ENCODE data around the gene FANCG.
A peak's percentile ranks its signal among the peaks of the same experiment; 100 is the strongest.

The FANCG gene

DNA sequence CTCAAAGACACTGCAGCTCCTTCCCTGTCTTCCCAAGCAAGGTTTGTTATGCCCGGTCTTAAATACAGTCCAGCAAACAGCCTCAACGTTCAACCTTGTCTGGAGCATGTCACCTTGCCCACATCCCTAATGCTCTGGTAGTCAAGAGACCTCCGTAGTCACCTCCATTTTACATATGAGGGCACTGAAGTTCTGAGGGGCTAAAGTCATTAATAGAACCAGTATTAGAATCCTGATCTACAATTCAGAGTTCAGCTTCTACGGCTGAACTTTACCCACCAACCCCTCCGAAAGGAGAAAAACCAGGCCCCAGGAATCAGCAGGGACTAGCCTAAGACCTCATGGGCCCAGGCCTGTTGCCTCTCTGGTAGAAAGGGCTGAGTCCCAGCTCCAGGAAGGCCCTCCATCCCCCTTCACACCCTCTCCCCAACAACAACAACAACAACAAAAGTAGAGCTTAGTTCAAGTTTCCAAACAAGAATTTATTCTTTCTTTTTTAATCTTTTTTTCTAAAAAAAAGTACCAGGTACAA is 24.0 kb upstream of the FANCG start:
- no peak for DNase-seq (ENCODE audit: low spot score)

GRCh38 chr9:35102769-35103659 is 23.3 kb upstream of the FANCG start, which contains the start of gene STOML2:
Gene STOML2 (minus strand): TSS chr9:35103131. CDS start chr9:35103094, 37 bp downstream.
- peak; percentile 97 for DNase-seq (ENCODE audit: low spot score)

DNA sequence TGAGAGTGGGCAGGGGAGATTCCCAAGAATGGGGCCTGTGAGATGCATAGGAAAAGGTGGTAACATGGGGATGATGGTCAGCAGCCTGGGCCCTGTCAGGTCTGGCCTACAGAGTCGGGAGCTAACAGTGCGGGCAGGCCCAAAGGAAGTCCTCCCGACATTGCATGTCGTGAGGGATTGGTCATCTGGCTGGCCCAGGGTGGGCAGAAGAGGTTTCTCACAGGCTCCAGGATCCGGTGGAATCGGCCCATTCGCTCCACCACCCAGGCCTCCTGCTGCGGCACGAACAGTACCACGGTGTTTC is 22.7 kb upstream of the FANCG start:
- no peak for DNase-seq (ENCODE audit: low spot score)

DNA sequence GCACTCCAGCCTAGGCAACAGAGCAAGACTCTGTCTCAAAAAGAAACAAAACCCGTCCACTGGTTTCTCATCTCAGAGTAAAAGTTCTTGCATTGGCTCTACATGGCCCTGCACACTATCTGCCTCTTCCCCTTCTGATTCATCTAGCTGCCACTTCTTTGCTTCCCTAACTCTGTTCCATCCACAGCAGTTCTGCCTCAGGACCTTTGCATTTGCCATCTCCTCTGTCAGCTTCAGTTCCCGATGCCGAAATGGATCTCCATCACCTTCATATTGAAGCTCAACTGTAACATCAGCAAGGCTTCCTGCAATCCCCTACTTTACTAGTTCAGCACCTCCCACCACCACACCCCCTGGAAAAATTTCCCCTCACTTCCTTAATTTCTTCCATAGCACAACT is 17.8 kb upstream of the FANCG start:
- no peak for DNase-seq (ENCODE audit: low spot score)

DNA sequence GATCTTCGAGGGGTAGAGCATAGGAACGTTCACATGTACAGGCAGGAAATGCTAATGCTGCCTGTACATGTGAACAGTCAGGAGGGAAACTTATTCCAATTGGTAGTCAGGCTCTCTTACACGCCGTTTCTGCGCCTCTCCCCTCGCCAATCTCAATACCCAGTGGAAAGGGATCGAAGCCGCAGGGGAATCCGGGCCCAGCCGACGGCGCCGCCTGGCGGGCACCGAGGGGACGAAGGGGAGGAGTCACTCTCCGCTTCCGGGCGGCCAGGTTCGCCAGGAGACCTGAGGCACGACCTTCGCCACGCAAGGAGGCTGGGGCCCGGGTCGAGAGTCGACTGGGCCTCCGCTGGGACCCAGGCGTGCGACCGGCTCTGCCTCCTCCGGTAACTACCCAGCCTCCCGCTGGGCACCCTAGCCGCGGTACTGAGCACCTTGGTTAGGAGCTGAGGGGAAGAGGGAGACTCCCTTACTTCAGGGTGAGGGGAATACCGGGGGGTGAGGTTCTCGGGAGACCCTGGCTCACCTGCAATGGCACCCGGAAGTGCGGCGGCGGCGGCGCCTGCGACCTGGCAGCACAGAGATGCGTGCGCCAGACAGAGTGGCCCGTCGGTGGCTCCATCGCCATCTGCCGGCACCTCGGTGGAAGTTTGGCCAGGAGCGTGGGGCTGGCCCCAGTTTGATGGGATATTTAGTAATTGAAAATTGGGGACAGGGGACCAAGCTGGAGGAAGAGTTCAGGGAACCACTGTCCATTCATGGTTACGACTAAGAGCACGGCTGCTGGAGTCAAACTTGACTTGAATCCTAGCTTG is 16.5 kb upstream of the FANCG start, which contains the start of gene PIGO:
TSS of gene PIGO (minus strand) at position 557 of the 815 bp plus-strand sequence. CDS start 1,026 bp downstream, outside the sequence.
- peak; percentile 89 for DNase-seq (ENCODE audit: low spot score)

GRCh38 chr9:35091536-35091935 is 11.8 kb upstream of the FANCG start:
- DNase-seq (ENCODE audit: low spot score), result no peak

DNA sequence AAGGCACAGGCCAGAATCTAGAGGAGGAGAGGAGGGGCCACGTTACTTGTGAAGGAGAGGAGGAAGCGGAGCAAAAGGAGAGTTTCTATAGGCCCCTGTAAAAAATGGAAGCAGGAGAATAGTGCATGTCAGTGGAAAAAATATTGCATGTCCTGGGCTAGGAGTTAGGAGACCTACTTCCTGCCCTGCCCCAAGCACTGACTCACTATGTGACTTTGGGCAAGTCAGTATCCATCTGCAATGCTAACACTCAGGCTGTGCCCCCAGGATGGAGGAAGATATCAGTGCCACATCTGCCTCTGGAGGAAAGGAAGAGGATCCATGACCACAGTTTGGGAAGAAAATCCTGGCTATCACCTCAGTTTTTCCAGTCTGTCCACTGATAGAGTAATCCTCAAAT is 9.7 kb upstream of the FANCG start:
- no peak for DNase-seq (ENCODE audit: low spot score)

- DNase-seq (ENCODE audit: low spot score), result no peak
Observed at GRCh38 chr9:35085078-35085477, 5.3 kb upstream of the FANCG start.

- peak; percentile 30 for DNase-seq (ENCODE audit: low spot score)
Observed at GRCh38 chr9:35079041-35079425, 709 bp downstream of the FANCG start.

GRCh38 chr9:35078066-35078465 is 1.7 kb downstream of the FANCG start:
- no peak for DNase-seq (ENCODE audit: low spot score)

- DNase-seq (ENCODE audit: low spot score), result no peak
Observed at GRCh38 chr9:35076848-35077247, 2.9 kb downstream of the FANCG start.

- no peak for DNase-seq (ENCODE audit: low spot score)
Observed at GRCh38 chr9:35075358-35075757, 4.4 kb downstream of the FANCG start.

GRCh38 chr9:35074791-35075190 is 5.0 kb downstream of the FANCG start:
- no peak for DNase-seq (ENCODE audit: low spot score)

DNA sequence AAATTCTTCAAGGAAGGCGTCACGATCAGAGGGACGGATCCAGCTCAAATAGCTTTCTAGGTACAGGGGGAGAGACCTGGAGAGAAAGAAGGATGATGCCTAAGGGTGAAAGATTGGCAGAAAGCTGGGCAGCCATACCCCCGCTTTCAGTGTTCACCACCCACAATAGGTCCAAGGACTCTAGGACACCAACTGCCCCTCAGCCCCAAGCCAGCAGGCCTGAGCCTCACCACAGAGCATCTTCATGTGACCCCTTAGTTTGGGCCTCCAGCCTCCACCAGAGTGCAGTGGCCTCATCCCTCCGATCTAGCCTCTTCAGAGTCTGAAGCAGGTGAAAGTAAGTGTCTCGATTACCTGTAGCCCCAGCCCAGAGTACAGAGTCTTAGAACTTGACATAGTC is 5.6 kb downstream of the FANCG start:
- DNase-seq (ENCODE audit: low spot score), result no peak

DNA sequence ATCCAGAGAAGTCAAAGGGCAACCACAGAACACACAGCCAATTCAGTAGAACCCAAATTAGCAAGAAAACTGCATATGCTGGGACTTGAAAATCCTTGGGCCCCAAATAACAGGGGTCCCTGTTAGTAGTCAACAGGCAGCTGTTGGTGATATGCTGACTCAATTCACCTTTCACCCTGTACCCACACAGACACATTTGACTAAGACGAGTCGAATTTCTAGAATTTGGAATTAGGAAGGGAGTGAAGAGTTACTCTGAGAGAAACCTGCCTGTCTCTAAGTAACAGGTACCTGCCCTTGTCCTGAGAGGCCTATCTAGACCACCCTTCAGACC is 6.5 kb downstream of the FANCG start:
- DNase-seq (ENCODE audit: low spot score), result no peak

GRCh38 chr9:35072461-35073278 is 7.1 kb downstream of the FANCG start, which contains the start of gene VCP:
Gene VCP (minus strand): TSS chr9:35072625. CDS start chr9:35072353, 272 bp downstream.
- peak; percentile 98 for DNase-seq (ENCODE audit: low spot score)

DNA sequence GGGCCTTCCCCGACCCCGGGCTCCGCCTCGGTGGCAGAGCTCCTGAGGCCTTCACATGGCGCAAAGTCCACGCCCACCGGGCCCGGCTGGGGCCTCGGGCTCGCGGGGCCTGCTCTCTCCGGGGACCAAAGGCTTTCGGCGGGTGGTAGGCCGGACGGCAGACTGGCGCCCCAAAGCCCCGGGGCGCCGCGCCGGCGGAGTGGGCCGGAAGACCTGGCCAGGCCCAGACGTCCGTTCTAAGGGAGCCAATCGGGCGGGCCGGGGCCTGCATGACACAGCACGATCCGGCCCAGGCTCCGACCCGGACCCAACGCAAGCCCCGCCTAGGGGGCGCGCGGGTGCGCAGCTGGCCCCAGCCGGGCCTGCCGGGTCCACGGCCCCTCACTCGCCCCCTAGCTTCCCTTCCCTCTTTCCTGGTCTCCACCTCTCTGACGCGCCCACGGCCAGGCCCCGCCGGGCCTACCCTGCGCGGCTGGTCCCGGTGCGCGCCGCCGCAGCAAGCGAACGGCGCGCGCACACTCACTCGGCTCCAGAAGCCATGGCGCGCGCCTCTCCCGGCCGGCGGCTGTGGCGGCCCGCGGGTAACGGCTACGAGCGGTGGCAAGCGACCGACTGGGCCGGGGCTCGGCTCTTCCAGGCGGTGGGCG is 7.8 kb downstream of the FANCG start:
- DNase-seq (ENCODE audit: low spot score), result peak; percentile 73

DNA sequence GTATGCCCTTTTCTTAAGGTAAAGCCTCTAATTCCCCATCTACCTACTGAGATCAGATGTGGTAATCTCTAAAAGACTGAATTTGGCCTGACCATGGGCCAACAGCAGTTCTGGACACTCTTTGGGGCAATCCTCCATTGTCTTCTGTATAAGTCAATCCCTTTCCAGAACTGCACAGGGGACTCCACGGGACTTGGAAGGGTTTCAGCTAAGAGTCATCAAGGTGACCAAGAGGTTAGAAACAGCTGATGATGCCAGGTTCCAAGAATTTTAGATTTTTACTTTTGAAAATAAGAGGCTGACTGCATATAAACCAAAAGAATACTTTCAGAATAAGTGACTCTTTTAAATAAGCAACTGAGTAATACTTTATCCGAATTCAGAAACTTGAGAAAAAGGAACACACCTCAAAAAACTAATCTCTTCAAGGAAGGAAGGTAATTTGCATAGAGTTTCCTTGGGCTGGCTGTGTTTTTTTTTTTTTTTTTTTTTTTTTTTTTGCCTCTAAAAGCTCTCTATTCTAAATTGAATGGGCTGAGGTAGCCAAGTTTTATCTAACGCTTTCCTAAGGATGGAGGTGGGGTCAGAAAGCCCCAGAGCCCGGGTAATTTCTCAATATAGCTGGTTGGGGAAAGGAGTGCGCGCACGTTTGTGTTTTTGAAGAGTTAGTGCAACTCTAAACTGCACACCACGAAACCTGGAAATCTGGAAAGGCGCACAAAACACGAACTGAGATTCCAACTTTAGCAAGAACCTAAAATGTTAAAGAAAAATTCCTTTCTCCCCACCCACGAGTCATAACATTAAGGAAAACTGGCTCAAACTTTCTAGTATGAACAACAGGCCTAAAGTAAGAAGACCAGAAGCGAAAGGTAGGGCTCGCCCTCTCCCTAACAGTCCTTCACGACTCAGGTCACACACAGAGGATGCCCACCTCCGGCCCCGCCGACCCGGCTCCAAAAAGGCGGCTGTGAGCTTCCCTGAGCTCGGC is 8.6 kb downstream of the FANCG start:
- DNase-seq (ENCODE audit: low spot score), result no peak

DNA sequence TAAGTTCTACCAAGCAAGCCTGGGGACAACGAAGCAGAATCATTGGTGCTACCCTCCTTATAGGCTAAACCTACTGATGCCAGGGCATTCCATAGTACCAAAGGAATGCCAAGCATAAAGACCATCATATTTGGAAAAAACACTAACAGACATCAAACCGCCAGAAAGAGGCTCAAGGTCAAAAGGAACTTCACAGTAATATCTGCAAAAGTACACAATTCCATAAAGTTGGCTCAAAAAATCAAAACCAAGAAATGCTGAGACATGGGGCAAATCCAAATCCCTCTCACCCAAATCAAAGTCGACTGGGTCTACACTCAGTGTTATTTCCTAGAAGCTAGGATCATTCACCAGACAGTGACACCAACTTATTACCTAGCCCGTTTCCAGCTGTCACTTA is 10.7 kb downstream of the FANCG start:
- no peak for DNase-seq (ENCODE audit: low spot score)

GRCh38 chr9:35067056-35067455 is 12.7 kb downstream of the FANCG start:
- DNase-seq (ENCODE audit: low spot score), result no peak

Data from HuH-7.5 (cell line).